ENCODE results near the gene MAD2L1. TPM values are rescaled to one million over a fixed set of nuclear protein-coding genes. Genes with fewer than 3 reads are reported as not detected.
"Not testable (repeated sequence)": the region's sequence is repeated elsewhere in the genome, so short reads cannot be mapped to it uniquely, and the experiment has no call there.

The MAD2L1 gene
- total and polyA plus RNA-seq, 2 experiments from 2014 or later: 80.2 to 139 TPM

DNA sequence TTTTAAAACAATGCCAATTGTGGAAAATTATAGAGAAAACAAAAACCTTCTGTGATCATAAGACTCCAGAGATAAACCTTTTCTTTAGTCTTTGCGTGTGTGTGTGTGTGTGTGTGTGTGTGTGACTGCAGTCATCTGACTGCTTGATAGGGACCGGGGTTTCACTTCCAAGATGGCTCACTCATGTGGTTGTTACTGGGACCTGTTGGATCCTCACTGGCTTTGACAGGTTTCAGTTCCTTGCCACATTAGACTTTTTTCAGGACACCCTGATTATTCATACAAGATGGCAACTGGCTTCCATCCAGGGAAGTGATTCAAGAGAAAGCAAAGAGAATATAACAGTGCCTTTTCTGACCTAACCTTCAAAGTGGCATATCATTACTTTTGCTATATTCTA lies 21.9 kb upstream of the MAD2L1 start (continued):
- TF ChIP-seq ZNF114 (CRISPR knock-in tag; IDR thresholded peaks at IDR 0.05) (no peak), POLR2AphosphoS5 (IDR thresholded peaks at IDR 0.05; ENCODE audit: low read depth) (no peak), EZH2 (IDR thresholded peaks at IDR 0.05; ENCODE audit: low read depth, unreplicated experiment) (no peak), STAT1 (IDR thresholded peaks at IDR 0.05; ENCODE audit: unreplicated experiment) (no peak), ZNF331 (CRISPR knock-in tag; IDR thresholded peaks at IDR 0.05; ENCODE audit: low read depth) (no peak), EZH2phosphoT487 (IDR thresholded peaks at IDR 0.05; ENCODE audit: unreplicated experiment) (no peak)
- TF ChIP-seq, protein P1, sequence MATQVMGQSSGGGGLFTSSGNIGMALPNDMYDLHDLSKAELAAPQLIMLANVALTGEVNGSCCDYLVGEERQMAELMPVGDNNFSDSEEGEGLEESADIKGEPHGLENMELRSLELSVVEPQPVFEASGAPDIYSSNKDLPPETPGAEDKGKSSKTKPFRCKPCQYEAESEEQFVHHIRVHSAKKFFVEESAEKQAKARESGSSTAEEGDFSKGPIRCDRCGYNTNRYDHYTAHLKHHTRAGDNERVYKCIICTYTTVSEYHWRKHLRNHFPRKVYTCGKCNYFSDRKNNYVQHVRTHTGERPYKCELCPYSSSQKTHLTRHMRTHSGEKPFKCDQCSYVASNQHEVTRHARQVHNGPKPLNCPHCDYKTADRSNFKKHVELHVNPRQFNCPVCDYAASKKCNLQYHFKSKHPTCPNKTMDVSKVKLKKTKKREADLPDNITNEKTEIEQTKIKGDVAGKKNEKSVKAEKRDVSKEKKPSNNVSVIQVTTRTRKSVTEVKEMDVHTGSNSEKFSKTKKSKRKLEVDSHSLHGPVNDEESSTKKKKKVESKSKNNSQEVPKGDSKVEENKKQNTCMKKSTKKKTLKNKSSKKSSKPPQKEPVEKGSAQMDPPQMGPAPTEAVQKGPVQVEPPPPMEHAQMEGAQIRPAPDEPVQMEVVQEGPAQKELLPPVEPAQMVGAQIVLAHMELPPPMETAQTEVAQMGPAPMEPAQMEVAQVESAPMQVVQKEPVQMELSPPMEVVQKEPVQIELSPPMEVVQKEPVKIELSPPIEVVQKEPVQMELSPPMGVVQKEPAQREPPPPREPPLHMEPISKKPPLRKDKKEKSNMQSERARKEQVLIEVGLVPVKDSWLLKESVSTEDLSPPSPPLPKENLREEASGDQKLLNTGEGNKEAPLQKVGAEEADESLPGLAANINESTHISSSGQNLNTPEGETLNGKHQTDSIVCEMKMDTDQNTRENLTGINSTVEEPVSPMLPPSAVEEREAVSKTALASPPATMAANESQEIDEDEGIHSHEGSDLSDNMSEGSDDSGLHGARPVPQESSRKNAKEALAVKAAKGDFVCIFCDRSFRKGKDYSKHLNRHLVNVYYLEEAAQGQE (IDR thresholded peaks at IDR 0.05; ENCODE audit: unreplicated experiment): no peak
- TF ChIP-seq, protein P2, sequence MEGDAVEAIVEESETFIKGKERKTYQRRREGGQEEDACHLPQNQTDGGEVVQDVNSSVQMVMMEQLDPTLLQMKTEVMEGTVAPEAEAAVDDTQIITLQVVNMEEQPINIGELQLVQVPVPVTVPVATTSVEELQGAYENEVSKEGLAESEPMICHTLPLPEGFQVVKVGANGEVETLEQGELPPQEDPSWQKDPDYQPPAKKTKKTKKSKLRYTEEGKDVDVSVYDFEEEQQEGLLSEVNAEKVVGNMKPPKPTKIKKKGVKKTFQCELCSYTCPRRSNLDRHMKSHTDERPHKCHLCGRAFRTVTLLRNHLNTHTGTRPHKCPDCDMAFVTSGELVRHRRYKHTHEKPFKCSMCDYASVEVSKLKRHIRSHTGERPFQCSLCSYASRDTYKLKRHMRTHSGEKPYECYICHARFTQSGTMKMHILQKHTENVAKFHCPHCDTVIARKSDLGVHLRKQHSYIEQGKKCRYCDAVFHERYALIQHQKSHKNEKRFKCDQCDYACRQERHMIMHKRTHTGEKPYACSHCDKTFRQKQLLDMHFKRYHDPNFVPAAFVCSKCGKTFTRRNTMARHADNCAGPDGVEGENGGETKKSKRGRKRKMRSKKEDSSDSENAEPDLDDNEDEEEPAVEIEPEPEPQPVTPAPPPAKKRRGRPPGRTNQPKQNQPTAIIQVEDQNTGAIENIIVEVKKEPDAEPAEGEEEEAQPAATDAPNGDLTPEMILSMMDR (conservative IDR thresholded peaks at IDR 0.05; ENCODE audit: low read depth in 2 of 2): no peak
- TF ChIP-seq, protein P3, sequence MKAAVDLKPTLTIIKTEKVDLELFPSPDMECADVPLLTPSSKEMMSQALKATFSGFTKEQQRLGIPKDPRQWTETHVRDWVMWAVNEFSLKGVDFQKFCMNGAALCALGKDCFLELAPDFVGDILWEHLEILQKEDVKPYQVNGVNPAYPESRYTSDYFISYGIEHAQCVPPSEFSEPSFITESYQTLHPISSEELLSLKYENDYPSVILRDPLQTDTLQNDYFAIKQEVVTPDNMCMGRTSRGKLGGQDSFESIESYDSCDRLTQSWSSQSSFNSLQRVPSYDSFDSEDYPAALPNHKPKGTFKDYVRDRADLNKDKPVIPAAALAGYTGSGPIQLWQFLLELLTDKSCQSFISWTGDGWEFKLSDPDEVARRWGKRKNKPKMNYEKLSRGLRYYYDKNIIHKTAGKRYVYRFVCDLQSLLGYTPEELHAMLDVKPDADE (IDR thresholded peaks at IDR 0.05): no peak

DNA sequence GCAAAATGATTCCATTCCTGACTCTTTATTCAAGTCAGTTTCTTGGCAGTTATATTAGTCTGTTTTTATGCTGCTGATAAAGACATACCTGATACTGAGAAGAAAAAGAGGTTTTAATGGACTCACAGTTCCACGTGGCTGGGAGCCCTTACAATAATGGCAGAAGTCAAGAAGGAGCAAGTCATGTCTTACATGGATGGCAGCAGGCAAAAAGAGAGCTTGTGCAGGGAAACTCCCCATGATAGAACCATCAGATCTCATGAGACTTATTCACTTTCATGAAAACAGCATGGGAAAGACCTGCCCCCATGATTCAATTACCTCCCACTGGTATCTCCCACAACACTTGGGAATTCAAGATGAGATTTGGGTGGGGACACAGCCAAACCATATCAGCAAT lies 21.4 kb upstream of the MAD2L1 start:
- H3K36me3 ChIP-seq (ENCODE audit: insufficient read depth); H3K4me3 Mint-ChIP-seq; DNase-seq (ENCODE audit: low spot score); H3K36me3 Mint-ChIP-seq (ENCODE audit: low read depth); H3K4me1 ChIP-seq (ENCODE audit: insufficient read depth); H3K4me2 ChIP-seq; H3K4me3 ChIP-seq; H3K27me3 Mint-ChIP-seq (ENCODE audit: insufficient read depth, low read depth, poor library complexity); H3K27me3 ChIP-seq (ENCODE audit: insufficient read depth); H3K9me2 ChIP-seq (ENCODE audit: insufficient read depth); H4K20me1 ChIP-seq (replicated peaks; ENCODE audit: insufficient read depth); H3K4me1 Mint-ChIP-seq; H3K27ac Mint-ChIP-seq; ATAC-seq; H3K79me2 ChIP-seq (replicated peaks; ENCODE audit: insufficient read depth); H3F3A ChIP-seq (replicated peaks; ENCODE audit: low read depth); H2AFZ ChIP-seq; H3K27ac ChIP-seq (ENCODE audit: low read depth): not testable (repeated sequence)
- peaks cover 12% of the 10 kb centered on the region for H3K9me3 Mint-ChIP-seq

Data from GM23338 (cell line).